Stimulated activated naive CD4-positive, alpha-beta T cell (primary cell): ENCODE measurements around the gene PHF21B.
A peak's percentile ranks its signal among the peaks of the same experiment; 100 is the strongest.
"Not testable (repeated sequence)": the region's sequence is repeated elsewhere in the genome, so short reads cannot be mapped to it uniquely, and the experiment has no call there.

Experiments
- DNase-seq, 6 experiments: peaks; one replicate each; lab custom pipeline; 2025; lab: John Stamatoyannopoulos, UW

PHF21B gene

GRCh38 chr22:44988671-44989070, 21.1 kb downstream of the PHF21B start:
- no peak for DNase-seq

GRCh38 chr22:44986926-44987325, 22.9 kb downstream of the PHF21B start:
- no peak for DNase-seq

- no peak for DNase-seq
These were observed 23.8 kb downstream of the PHF21B start for GRCh38 chr22:44985906-44986527.

- no peak for DNase-seq
These were observed 25.8 kb downstream of the PHF21B start for GRCh38 chr22:44983878-44984482.

GRCh38 chr22:44982445-44982844, 27.4 kb downstream of the PHF21B start:
- DNase-seq = no peak

- DNase-seq = no peak
These were observed 27.9 kb downstream of the PHF21B start for GRCh38 chr22:44981857-44982256.

- DNase-seq = no peak
These were observed 30.7 kb downstream of the PHF21B start for GRCh38 chr22:44979154-44979553.

GRCh38 chr22:44975427-44976262, 34.2 kb downstream of the PHF21B start:
- DNase-seq = peak in 3 of 6 experiments; percentile 2 to 27 (median 13)

- no peak for DNase-seq
These were observed 35.4 kb downstream of the PHF21B start for GRCh38 chr22:44974454-44974853.

- DNase-seq = no peak
These were observed 36.0 kb downstream of the PHF21B start for GRCh38 chr22:44973829-44974228.

- DNase-seq = no peak
These were observed 37.3 kb downstream of the PHF21B start for GRCh38 chr22:44972363-44973083.

GRCh38 chr22:44971651-44972362, 38.0 kb downstream of the PHF21B start:
- no peak for DNase-seq

- no peak for DNase-seq
These were observed 39.5 kb downstream of the PHF21B start for GRCh38 chr22:44970291-44970690.

GRCh38 chr22:44969817-44970216, 40.0 kb downstream of the PHF21B start:
- no peak for DNase-seq

- DNase-seq = no peak
These were observed 41.1 kb downstream of the PHF21B start for GRCh38 chr22:44968736-44969135.

- DNase-seq = no peak
These were observed 44.6 kb downstream of the PHF21B start for GRCh38 chr22:44965171-44965570.

- no peak for DNase-seq
These were observed 45.1 kb downstream of the PHF21B start for GRCh38 chr22:44964722-44965078.

- no peak for DNase-seq
These were observed 45.7 kb downstream of the PHF21B start for GRCh38 chr22:44963832-44964721.

- no peak for DNase-seq
These were observed 46.9 kb downstream of the PHF21B start for GRCh38 chr22:44962741-44963454.

- not testable (repeated sequence) for DNase-seq
These were observed 48.1 kb downstream of the PHF21B start for GRCh38 chr22:44961682-44962081.
